K562 (cell line): Measurements from ENCODE around the gene SACM1L. TPM values are rescaled to one million over a fixed set of nuclear protein-coding genes. Genes with fewer than 3 reads are reported as not detected.

ENCODE experiments used
- ADNP ChIP-seq: fragments of 200-800 bp; sonication (Bioruptor generic); IDR thresholded peaks from 2 replicates; pipeline ENCODE4 v1.6.1; 2016; ENCODE audit warnings: missing genetic modification characterization, missing compliant biosample characterization
- COPS2 ChIP-seq: fragments of 450-650 bp; conservative IDR thresholded peaks from 2 replicates; pipeline ENCODE4 v1.6.1; 2016; ENCODE audit warnings: mild to moderate bottlenecking, moderate library complexity
- polyA plus RNA-seq, 8 experiments: library from polyadenylated mRNA; depleted of rRNA in 4 of 8; stranded (reverse) in 5 of 8; unstranded in 3 of 8; fragments of >200 nt; fragmentation: Nextera tagmentation in 2 of 8; fragmentation: Illumina TruSeq in 1 of 8; extraction: Ambion mirVana in 2 of 8; extraction: Trizol in 1 of 8; gene quantifications; 2 replicates each; pipeline versions ENCODE4 v1.2.1 to v1.2.3, GENCODE V29; 2011 to 2014; ENCODE audit warnings: inconsistent platforms in 1 of 8, missing spikeins in 1 of 8
- total RNA-seq, 7 experiments: library from RNA; depleted of rRNA in 6 of 7; stranded (reverse); fragments of >200 nt in 6 of 7; fragmentation: Illumina TruSeq in 2 of 7; extraction: Trizol in 2 of 7; gene quantifications; 2 replicates each; pipeline versions ENCODE4 v1.2.1 to v1.2.3, GENCODE V29; 2011 to 2021; ENCODE audit warnings: low replicate concordance in 1 of 7
- TF ChIP-seq, protein P1 (sequence below), 2 experiments: fragments of 450-650 bp in 1 of 2; sonication (generic) in 1 of 2; formaldehyde crosslinking in 1 of 2; IDR thresholded peaks; 2 replicates each; pipeline versions ENCODE4 v1.7.1 to v1.9.0; 2016 to 2022; ENCODE audit warnings: inconsistent platforms in 1 of 2, mild to moderate bottlenecking in 1 of 2, missing genetic modification reagents in 1 of 2

SACM1L gene
- total and polyA plus RNA-seq, 9 of the 15 experiments (the other 6 are each of a cell fraction or from before 2014, with no cell fraction given): 25.7 to 67.2 (median 40.3) TPM

DNA sequence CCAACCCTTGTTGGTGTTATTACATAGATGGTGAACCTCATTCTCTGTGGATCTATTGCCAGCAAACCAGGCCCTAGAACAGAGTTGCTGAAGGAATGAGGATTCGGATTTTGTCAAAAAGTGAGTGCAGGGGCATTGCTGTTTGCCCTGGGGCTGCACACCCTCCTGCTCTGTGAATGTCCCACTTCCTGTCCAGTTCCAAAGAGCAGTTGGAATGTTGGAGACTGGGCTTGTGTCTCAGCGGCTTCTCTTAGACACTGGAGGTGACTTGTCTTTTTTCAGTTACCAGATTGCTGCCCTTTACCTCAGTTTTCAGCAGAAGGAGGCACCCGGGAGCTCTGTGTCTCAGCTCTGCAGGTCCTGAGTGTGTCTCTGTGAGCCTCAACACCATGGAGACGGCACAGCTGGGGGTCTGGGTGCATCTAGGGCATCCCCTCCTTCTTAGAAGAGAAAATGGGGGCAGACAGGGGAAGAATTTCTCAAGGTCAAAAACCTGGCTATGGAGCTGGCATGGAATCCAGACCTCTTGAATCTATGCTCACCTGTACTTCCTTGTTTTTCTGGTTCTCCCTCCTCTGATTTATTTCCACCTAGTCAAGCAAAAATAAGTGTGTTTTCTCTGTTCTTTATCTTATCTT is 48.4 kb upstream of the SACM1L start (continued):
- TF ChIP-seq, protein P1, sequence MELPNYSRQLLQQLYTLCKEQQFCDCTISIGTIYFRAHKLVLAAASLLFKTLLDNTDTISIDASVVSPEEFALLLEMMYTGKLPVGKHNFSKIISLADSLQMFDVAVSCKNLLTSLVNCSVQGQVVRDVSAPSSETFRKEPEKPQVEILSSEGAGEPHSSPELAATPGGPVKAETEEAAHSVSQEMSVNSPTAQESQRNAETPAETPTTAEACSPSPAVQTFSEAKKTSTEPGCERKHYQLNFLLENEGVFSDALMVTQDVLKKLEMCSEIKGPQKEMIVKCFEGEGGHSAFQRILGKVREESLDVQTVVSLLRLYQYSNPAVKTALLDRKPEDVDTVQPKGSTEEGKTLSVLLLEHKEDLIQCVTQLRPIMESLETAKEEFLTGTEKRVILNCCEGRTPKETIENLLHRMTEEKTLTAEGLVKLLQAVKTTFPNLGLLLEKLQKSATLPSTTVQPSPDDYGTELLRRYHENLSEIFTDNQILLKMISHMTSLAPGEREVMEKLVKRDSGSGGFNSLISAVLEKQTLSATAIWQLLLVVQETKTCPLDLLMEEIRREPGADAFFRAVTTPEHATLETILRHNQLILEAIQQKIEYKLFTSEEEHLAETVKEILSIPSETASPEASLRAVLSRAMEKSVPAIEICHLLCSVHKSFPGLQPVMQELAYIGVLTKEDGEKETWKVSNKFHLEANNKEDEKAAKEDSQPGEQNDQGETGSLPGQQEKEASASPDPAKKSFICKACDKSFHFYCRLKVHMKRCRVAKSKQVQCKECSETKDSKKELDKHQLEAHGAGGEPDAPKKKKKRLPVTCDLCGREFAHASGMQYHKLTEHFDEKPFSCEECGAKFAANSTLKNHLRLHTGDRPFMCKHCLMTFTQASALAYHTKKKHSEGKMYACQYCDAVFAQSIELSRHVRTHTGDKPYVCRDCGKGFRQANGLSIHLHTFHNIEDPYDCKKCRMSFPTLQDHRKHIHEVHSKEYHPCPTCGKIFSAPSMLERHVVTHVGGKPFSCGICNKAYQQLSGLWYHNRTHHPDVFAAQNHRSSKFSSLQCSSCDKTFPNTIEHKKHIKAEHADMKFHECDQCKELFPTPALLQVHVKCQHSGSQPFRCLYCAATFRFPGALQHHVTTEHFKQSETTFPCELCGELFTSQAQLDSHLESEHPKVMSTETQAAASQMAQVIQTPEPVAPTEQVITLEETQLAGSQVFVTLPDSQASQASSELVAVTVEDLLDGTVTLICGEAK (IDR thresholded peaks at IDR 0.05): no peak
- TF ChIP-seq, protein P1 (CRISPR knock-in tag; IDR thresholded peaks at IDR 0.05): no peak
- TF ChIP-seq ADNP (tag) (0 out of 2 replicates have a peak, but pooled peaks have one; percentile 11), COPS2 (no peak)
